IMR-90 (cell line): ENCODE data around the gene CHPT1. TPM values are rescaled to one million over a fixed set of nuclear protein-coding genes. Genes with fewer than 3 reads are reported as not detected.
"Not testable (repeated sequence)": the region's sequence is repeated elsewhere in the genome, so short reads cannot be mapped to it uniquely, and the experiment has no call there.

Experiments
- ATAC-seq: fragments of 200-7000 bp; cut with Tn5 transposase; 2 replicates; pipeline ENCODE4 v1.9.1; 2020; ENCODE audit warnings: low read depth, mild to moderate bottlenecking, moderate library complexity
- BruUV-seq: library from RNA; stranded (reverse); fragments of 400-500 nt; replicated peaks from 2 replicates; lab custom pipeline; 2021; lab: Mats Ljungman, UMichigan
- CTCF ChIA-PET: fragments of 300-600 bp; formaldehyde crosslinking; extraction: SDS; loops from one replicate; lab custom pipeline; 2021; ENCODE audit warnings: antibody characterized with exemption; lab: Yijun Ruan, JAX
- POLR2A ChIA-PET: fragments of 300-600 bp; sonication (Branson Sonifier 250); formaldehyde crosslinking; loops from one replicate; lab custom pipeline; 2022; ENCODE audit warnings: antibody characterized with exemption; ENCODE audit not compliant: unreplicated experiment; lab: Charles Lee
- DNase-seq: peaks from one replicate; pipeline ENCODE4 v3.0.0; 2013
- H2AFZ ChIP-seq: replicated peaks from 2 replicates; pipeline ENCODE3; 2013; ENCODE audit warnings: low read length, mild to moderate bottlenecking; ENCODE audit not compliant: poor library complexity
- H2AK5ac ChIP-seq: 2 replicates; pipeline ENCODE4 v1.6.1; 2013; ENCODE audit warnings: low read depth, low read length, inconsistent platforms
- H2AK9ac ChIP-seq: replicated peaks from 2 replicates; pipeline ENCODE3; 2013; ENCODE audit warnings: mild to moderate bottlenecking, low read depth, low read length, moderate library complexity; ENCODE audit not compliant: poor library complexity
- H2BK120ac ChIP-seq: 2 replicates; pipeline ENCODE4 v1.6.1; 2013; ENCODE audit warnings: low read depth, low read length, inconsistent platforms
- H2BK15ac ChIP-seq: 3 replicates; pipeline ENCODE4 v1.6.1; 2013; ENCODE audit warnings: low read depth, low read length, inconsistent platforms
- H2BK20ac ChIP-seq: 2 replicates; pipeline ENCODE4 v1.6.1; 2013; ENCODE audit warnings: low read depth, mild to moderate bottlenecking, inconsistent platforms, low read length, moderate library complexity
- H2BK5ac ChIP-seq: 2 replicates; pipeline ENCODE4 v1.6.1; 2013; ENCODE audit warnings: mild to moderate bottlenecking, low read depth, low read length, inconsistent platforms; ENCODE audit not compliant: poor library complexity, severe bottlenecking
- H3K14ac ChIP-seq: replicated peaks from 2 replicates; pipeline ENCODE4 v1.6.1; 2013; ENCODE audit warnings: low read depth, low read length, inconsistent platforms
- H3K18ac ChIP-seq: 2 replicates; pipeline ENCODE4 v1.6.1; 2013; ENCODE audit warnings: low read depth, low read length, control low read depth
- H3K23ac ChIP-seq: 2 replicates; pipeline ENCODE4 v1.6.1; 2013; ENCODE audit warnings: low read depth, low read length, inconsistent platforms
- H3K27ac ChIP-seq: 2 replicates; pipeline ENCODE4 v1.5.1; 2013; ENCODE audit warnings: mild to moderate bottlenecking, control low read depth, low read length; ENCODE audit not compliant: insufficient read depth
- H3K27me3 ChIP-seq: 2 replicates; pipeline ENCODE4 v1.6.1; 2013; ENCODE audit warnings: low read length; ENCODE audit not compliant: control insufficient read depth, insufficient read depth
- H3K36me3 ChIP-seq: 2 replicates; pipeline ENCODE4 v1.6.1; 2013; ENCODE audit warnings: low read length, mixed read lengths; ENCODE audit not compliant: control insufficient read depth, insufficient read depth
- H3K4ac ChIP-seq: 2 replicates; pipeline ENCODE4 v1.6.1; 2013; ENCODE audit warnings: low read depth, low read length, inconsistent platforms
- H3K4me1 ChIP-seq: 2 replicates; pipeline ENCODE4 v1.6.1; 2013; ENCODE audit warnings: low read length, mixed read lengths; ENCODE audit not compliant: control insufficient read depth, insufficient read depth
- H3K4me2 ChIP-seq: 2 replicates; pipeline ENCODE4 v1.6.1; 2013; ENCODE audit warnings: low read depth, mild to moderate bottlenecking, control low read depth, low read length, moderate library complexity
- H3K4me3 ChIP-seq: 2 replicates; pipeline ENCODE4 v1.5.1; 2013; ENCODE audit warnings: low read depth, mild to moderate bottlenecking, control low read depth, low read length, moderate library complexity; ENCODE audit not compliant: insufficient read depth
- H3K56ac ChIP-seq: 2 replicates; pipeline ENCODE4 v1.6.1; 2013; ENCODE audit warnings: low read length, inconsistent platforms; ENCODE audit not compliant: insufficient read depth; ENCODE audit errors: extremely low read depth
- H3K79me1 ChIP-seq, 2 experiments: 2 replicates each; pipeline ENCODE4 v1.6.1; 2013; ENCODE audit warnings: low read length in 2 of 2, inconsistent platforms in 1 of 2, low read depth in 1 of 2
- H3K9ac ChIP-seq: 2 replicates; pipeline ENCODE4 v1.6.1; 2013; ENCODE audit warnings: low read depth, low read length, control low read depth
- H3K9me1 ChIP-seq: 2 replicates; pipeline ENCODE4 v1.6.1; 2013; ENCODE audit warnings: low read length, inconsistent platforms; ENCODE audit not compliant: insufficient read depth
- H3K9me3 ChIP-seq: 2 replicates; pipeline ENCODE4 v1.6.1; 2013; ENCODE audit warnings: low read length; ENCODE audit not compliant: control insufficient read depth, insufficient read depth
- H4K20me1 ChIP-seq: 2 replicates; pipeline ENCODE4 v1.6.1; 2013; ENCODE audit warnings: low read length, inconsistent platforms; ENCODE audit not compliant: insufficient read depth
- H4K5ac ChIP-seq: 2 replicates; pipeline ENCODE4 v1.6.1; 2013; ENCODE audit warnings: mild to moderate bottlenecking, low read depth, low read length, control low read depth
- H4K8ac ChIP-seq, 2 experiments: 2 replicates each; pipeline ENCODE4 v1.6.1; 2013; ENCODE audit warnings: low read depth in 2 of 2, low read length in 2 of 2, control low read depth in 1 of 2, inconsistent platforms in 1 of 2
- H4K91ac ChIP-seq: 2 replicates; pipeline ENCODE4 v1.6.1; 2013; ENCODE audit warnings: low read depth, low read length, inconsistent platforms; ENCODE audit not compliant: insufficient read depth
- WGBS, 2 experiments: methylation state at CpG; one replicate each; pipeline versions ENCODE4 v1.1.5 to v1.1.7; 2013; ENCODE audit warnings: missing lambda C conversion rate in 2 of 2; ENCODE audit not compliant: insufficient read length in 1 of 2; ENCODE audit errors: extremely low coverage in 2 of 2; 5-methylcytosine and 5-hydroxymethylcytosine counted together
- dilution Hi-C: fragments of 300-500 bp; cut with HindIII; formaldehyde crosslinking; loops from one replicate; pipeline ENCODE4 v1.14.3; 2018; ENCODE audit warnings: low sequenced_read_pairs; ENCODE audit not compliant: unreplicated experiment
- in situ Hi-C: fragments of 300-500 bp; cut with MboI; formaldehyde crosslinking; loops from 3 replicates; pipeline ENCODE4 v1.14.3; 2019; ENCODE audit warnings: low sequenced_read_pairs, inconsistent platforms, mixed read lengths
- intact Hi-C: fragments of 100-400 bp; cut with micrococcal nuclease; formaldehyde crosslinking; loops from 2 replicates; pipeline ENCODE4 v1.10.0; 2022
- polyA plus RNA-seq, 3 experiments: library from polyadenylated mRNA; depleted of rRNA; stranded (reverse); fragments of >200 nt; gene quantifications; 2 replicates each; pipeline ENCODE4 v1.2.3, GENCODE V29; 2012; ENCODE audit warnings: low replicate concordance in 1 of 3
- total RNA-seq: library from RNA; depleted of rRNA; stranded (reverse); fragments of >200 nt; gene quantifications from 2 replicates; pipeline ENCODE4 v1.2.3, GENCODE V29; 2012

The CHPT1 gene
- total and polyA plus RNA-seq, 2 of the 4 experiments (the other 2 are of a cell fraction), result 8.1 to 11.7 TPM

- in situ Hi-C loops, H3K79me1 ChIP-seq, H2BK15ac ChIP-seq, BruUV-seq, H2AFZ ChIP-seq, H3K27me3 ChIP-seq, H3K36me3 ChIP-seq, H3K14ac ChIP-seq, H3K4me2 ChIP-seq, CTCF ChIA-PET, H2BK120ac ChIP-seq, H2AK9ac ChIP-seq, DNase-seq, H3K4me3 ChIP-seq, POLR2A ChIA-PET, H3K9ac ChIP-seq, H2AK5ac ChIP-seq, ATAC-seq, H3K9me3 ChIP-seq, H3K4me1 ChIP-seq, H2BK20ac ChIP-seq, H3K18ac ChIP-seq, H3K4ac ChIP-seq, H3K23ac ChIP-seq, H2BK5ac ChIP-seq, H3K9me1 ChIP-seq, H4K8ac ChIP-seq, H4K5ac ChIP-seq, intact Hi-C loops, dilution Hi-C loops, H4K91ac ChIP-seq, H3K27ac ChIP-seq, H3K56ac ChIP-seq, H4K20me1 ChIP-seq: not testable (repeated sequence)
- WGBS, 2 experiments, result no CpG with 5 or more reads among the region's 3 CpGs
Measured at GRCh38 chr12:101676497-101676896, 20.9 kb upstream of the CHPT1 start.
